RCC 7860 (cell line): ENCODE measurements around the gene C11orf86.

Experiments used
- DNase-seq: peaks from one replicate; pipeline ENCODE4 v3.0.0-alpha.2; 2015; ENCODE audit warnings: low spot score
- FAIRE-seq: peaks from 2 replicates; lab custom pipeline; 2012; peaks lifted over from hg19 to GRCh38; lab: Jason Lieb, UNC

The C11orf86 gene

GRCh38 chr11:67022961-67023956, 48.2 kb downstream of the C11orf86 start, which contains the start of gene SYT12:
SYT12 (plus strand) TSS chr11:67023134; CDS start chr11:67030145, 7,011 bp downstream.
- DNase-seq (no peak), FAIRE-seq (no peak)

- no peak for FAIRE-seq
- DNase-seq = no peak
Measured at GRCh38 chr11:67023957-67024353, 48.9 kb downstream of the C11orf86 start.

- DNase-seq (peak; percentile 65), FAIRE-seq (peak; percentile 54)
Measured at GRCh38 chr11:67024410-67024809, 49.3 kb downstream of the C11orf86 start.

GRCh38 chr11:67024966-67025365, 49.9 kb downstream of the C11orf86 start:
- DNase-seq (no peak), FAIRE-seq (no peak)

GRCh38 chr11:67025750-67026149, 50.6 kb downstream of the C11orf86 start:
- no peak for FAIRE-seq

More at GRCh38 chr11:67025750-67026149, 50.6 kb downstream of the C11orf86 start:
- DNase-seq = no peak
